BJ (cell line): ENCODE results near the gene GRM5. TPM values are rescaled to one million over a fixed set of nuclear protein-coding genes. Genes with fewer than 3 reads are reported as not detected.
A peak's percentile ranks its signal among the peaks of the same experiment; 100 is the strongest.
"Not testable (repeated sequence)": the region's sequence is repeated elsewhere in the genome, so short reads cannot be mapped to it uniquely, and the experiment has no call there.

Experiments used
- CTCF ChIA-PET: fragments of 350-600 bp; formaldehyde crosslinking; extraction: SDS; loops from one replicate; lab custom pipeline; 2021; ENCODE audit warnings: antibody characterized with exemption, inconsistent platforms; lab: Yijun Ruan, JAX
- POLR2A ChIA-PET: fragments of 300-600 bp; sonication (Branson Sonifier 250); formaldehyde crosslinking; extraction: SDS; loops from one replicate; lab custom pipeline; 2021; ENCODE audit warnings: antibody characterized with exemption; lab: Charles Lee
- DNase-seq: peaks from one replicate; pipeline ENCODE4 v3.0.0-alpha.2; 2011; ENCODE audit warnings: low read depth
- H3K27me3 ChIP-seq: 2 replicates; pipeline ENCODE4 v1.6.0; 2011; ENCODE audit warnings: low read length; ENCODE audit not compliant: control insufficient read depth, insufficient read depth
- H3K36me3 ChIP-seq: 2 replicates; pipeline ENCODE4 v1.5.1; 2011; ENCODE audit warnings: low read length; ENCODE audit not compliant: control insufficient read depth, insufficient read depth
- H3K4me3 ChIP-seq: 2 replicates; pipeline ENCODE4 v1.5.1; 2011; ENCODE audit warnings: low read depth, mild to moderate bottlenecking, control low read depth, low read length
- CTCF ChIP-seq: IDR thresholded peaks from 2 replicates; pipeline ENCODE4 v1.5.1; 2011; ENCODE audit warnings: low read depth, mild to moderate bottlenecking, control low read depth, inconsistent platforms, low read length, moderate library complexity; ENCODE audit not compliant: insufficient read depth
- polyA minus RNA-seq: library from RNA; depleted of rRNA, polyadenylated mRNA; stranded (reverse); fragments of >200 nt; gene quantifications from 2 replicates; pipeline ENCODE4 v1.2.3, GENCODE V29; 2011; rRNA and poly(A)+ RNA removed
- polyA plus RNA-seq: library from polyadenylated mRNA; depleted of rRNA; stranded (reverse); fragments of >200 nt; gene quantifications from 2 replicates; pipeline ENCODE4 v1.2.3, GENCODE V29; 2011; rRNA removed

GRM5 gene
- polyA plus RNA-seq (not detected in 2 replicates), polyA minus RNA-seq (0.05 and 0.28 TPM in 2 replicates)

GRCh38 chr11:89065651-89066201 lies at the start of gene GRM5:
TSS of gene GRM5 (minus strand) at chr11:89065982. CDS start at chr11:89047872, 18,110 bp downstream.
- CTCF ChIA-PET, H3K36me3 ChIP-seq, H3K4me3 ChIP-seq, DNase-seq, H3K27me3 ChIP-seq, POLR2A ChIA-PET: not testable (repeated sequence)

- DNase-seq, CTCF ChIA-PET, H3K36me3 ChIP-seq, POLR2A ChIA-PET, H3K27me3 ChIP-seq, H3K4me3 ChIP-seq: not testable (repeated sequence)
- TF ChIP-seq CTCF = peak; percentile 69
These were observed 32.2 kb upstream of the GRM5 start for GRCh38 chr11:89097956-89098355.

- H3K4me3 ChIP-seq, H3K36me3 ChIP-seq, POLR2A ChIA-PET, H3K27me3 ChIP-seq, DNase-seq, CTCF ChIA-PET: not testable (repeated sequence)
These were observed 28.0 kb upstream of the GRM5 start for GRCh38 chr11:89093806-89094205.

GRCh38 chr11:89084951-89085350 lies 19.2 kb upstream of the GRM5 start:
- H3K4me3 ChIP-seq, DNase-seq, CTCF ChIA-PET, POLR2A ChIA-PET, H3K27me3 ChIP-seq, H3K36me3 ChIP-seq: not testable (repeated sequence)

GRCh38 chr11:89070911-89071310 lies 5.1 kb upstream of the GRM5 start:
- POLR2A ChIA-PET, CTCF ChIA-PET, H3K27me3 ChIP-seq, DNase-seq, H3K36me3 ChIP-seq, H3K4me3 ChIP-seq: not testable (repeated sequence)

- H3K4me3 ChIP-seq = no peak overlapping the region
- ChIA-PET CTCF (no interaction called here), POLR2A (no interaction called here)
- DNase-seq = no peak
- H3K27me3 ChIP-seq = no peaks in the 10 kb centered on the region
- no peak for TF ChIP-seq CTCF
- H3K36me3 ChIP-seq = no peaks in the 10 kb centered on the region
These were observed 1.5 kb upstream of the GRM5 start for GRCh38 chr11:89067264-89067663.

GRCh38 chr11:89065066-89065465 lies 716 bp downstream of the GRM5 start:
- ChIA-PET POLR2A (no interaction called here), CTCF (no interaction called here)
- H3K4me3 ChIP-seq = no peak overlapping the region

GRCh38 chr11:89063481-89063951 lies 2.3 kb downstream of the GRM5 start:
- CTCF ChIA-PET = not testable (repeated sequence)

More at GRCh38 chr11:89065066-89065465, 716 bp downstream of the GRM5 start:
- TF ChIP-seq CTCF = no peak
- H3K36me3 ChIP-seq = no peaks in the 10 kb centered on the region
- no peak for DNase-seq
- no peaks in the 10 kb centered on the region for H3K27me3 ChIP-seq

GRCh38 chr11:89062771-89063298 lies 2.9 kb downstream of the GRM5 start:
- H3K36me3 ChIP-seq, POLR2A ChIA-PET, CTCF ChIA-PET, H3K4me3 ChIP-seq, H3K27me3 ChIP-seq, DNase-seq: not testable (repeated sequence)

More at GRCh38 chr11:89063481-89063951, 2.3 kb downstream of the GRM5 start:
- H3K36me3 ChIP-seq, POLR2A ChIA-PET, H3K4me3 ChIP-seq, DNase-seq, H3K27me3 ChIP-seq: not testable (repeated sequence)

GRCh38 chr11:89061839-89062238 lies 3.9 kb downstream of the GRM5 start:
- POLR2A ChIA-PET, CTCF ChIA-PET, H3K4me3 ChIP-seq, DNase-seq, H3K36me3 ChIP-seq, H3K27me3 ChIP-seq: not testable (repeated sequence)
